Stimulated activated CD4-positive, alpha-beta T cell treated with anti-CD3 and anti-CD28 coated beads, Interleukin-1b, Interleukin-23, amount 100 ng/mL, for 24 hours (primary cell): ENCODE data around the gene PLEKHH1.
"Not testable (repeated sequence)": the region's sequence is repeated elsewhere in the genome, so short reads cannot be mapped to it uniquely, and the experiment has no call there.

ENCODE experiments used
- DNase-seq, 4 experiments: peaks; one replicate each; pipeline ENCODE4 v3.0.0-alpha.2; 2020; ENCODE audit warnings: low read depth in 4 of 4, low spot score in 1 of 4

Gene PLEKHH1

GRCh38 chr14:67579636-67580035 lies 46.5 kb downstream of the PLEKHH1 start:
- no peak for DNase-seq

- DNase-seq: no peak
Observed at GRCh38 chr14:67580336-67581171, 47.5 kb downstream of the PLEKHH1 start.

GRCh38 chr14:67581643-67582042 lies 48.6 kb downstream of the PLEKHH1 start:
- no peak for DNase-seq

GRCh38 chr14:67582061-67582460 lies 49.0 kb downstream of the PLEKHH1 start:
- no peak for DNase-seq

- DNase-seq: no peak
Observed at GRCh38 chr14:67583711-67584644, 50.9 kb downstream of the PLEKHH1 start.

- DNase-seq: no peak
Observed at GRCh38 chr14:67584978-67585377, 51.9 kb downstream of the PLEKHH1 start.

GRCh38 chr14:67586369-67586768 lies 53.3 kb downstream of the PLEKHH1 start:
- no peak for DNase-seq

- no peak for DNase-seq
Observed at GRCh38 chr14:67589204-67589770, 56.2 kb downstream of the PLEKHH1 start.

- not testable (repeated sequence) for DNase-seq
Observed at GRCh38 chr14:67593650-67594049, 60.6 kb downstream of the PLEKHH1 start.

GRCh38 chr14:67595392-67595791 lies 62.3 kb downstream of the PLEKHH1 start:
- DNase-seq: no peak

- peak; percentile 77 to 89 (median 89) for DNase-seq
Observed at GRCh38 chr14:67599698-67600561, 66.8 kb downstream of the PLEKHH1 start, which contains the start of gene PIGH. TSS of gene PIGH (minus strand) at chr14:67600268. CDS start at chr14:67600203, 65 bp downstream.

GRCh38 chr14:67600562-67600974 lies 67.5 kb downstream of the PLEKHH1 start:
- not testable (repeated sequence) for DNase-seq

GRCh38 chr14:67602076-67602475 lies 69.0 kb downstream of the PLEKHH1 start:
- no peak for DNase-seq

GRCh38 chr14:67602995-67603545 lies 70.0 kb downstream of the PLEKHH1 start:
- DNase-seq: no peak

GRCh38 chr14:67607646-67608045 lies 74.6 kb downstream of the PLEKHH1 start:
- DNase-seq: no peak

- DNase-seq: no peak
Observed at GRCh38 chr14:67609642-67610310, 76.7 kb downstream of the PLEKHH1 start.

- no peak for DNase-seq
Observed at GRCh38 chr14:67610491-67610890, 77.4 kb downstream of the PLEKHH1 start.

- DNase-seq: no peak
Observed at GRCh38 chr14:67618617-67619063, 85.5 kb downstream of the PLEKHH1 start.

GRCh38 chr14:67619446-67620216 lies 86.5 kb downstream of the PLEKHH1 start, which contains the start of gene ARG2:
TSS of gene ARG2 (plus strand) at chr14:67619920. CDS start at chr14:67619978, 58 bp downstream.
- peak; percentile 92 to 97 (median 95) for DNase-seq
